Colonic mucosa (tissue), 4 donors: ENCODE data around the gene ERBB4. TPM values are rescaled to one million over a fixed set of nuclear protein-coding genes. Genes with fewer than 3 reads are reported as not detected.

Experiments used
- DNase-seq: peaks from one replicate; pipeline ENCODE4 v3.0.0-alpha.2; 2020
- H3K27ac ChIP-seq: fragments of 200-600 bp; one replicate; pipeline ENCODE4 v1.8.0; 2021
- H3K27me3 ChIP-seq: fragments of 200-600 bp; one replicate; pipeline ENCODE4 v1.8.0; 2021
- H3K36me3 ChIP-seq: fragments of 200-600 bp; one replicate; pipeline ENCODE4 v1.8.0; 2021
- H3K4me1 ChIP-seq: fragments of 200-600 bp; one replicate; pipeline ENCODE4 v1.8.0; 2021; ENCODE audit warnings: mild to moderate bottlenecking
- H3K4me3 ChIP-seq: fragments of 200-600 bp; one replicate; pipeline ENCODE4 v1.8.0; 2021
- H3K9ac ChIP-seq, 2 donors: one replicate each; pipeline ENCODE4 v1.7.0; 2013; ENCODE audit warnings: control low read depth in 2 of 2, low read depth in 2 of 2, low read length in 2 of 2
- H3K9me3 ChIP-seq: fragments of 200-600 bp; one replicate; pipeline ENCODE4 v1.8.0; 2021
- CTCF ChIP-seq: fragments of 200-600 bp; IDR thresholded peaks from one replicate; pipeline ENCODE4 v1.8.0; 2022; ENCODE audit warnings: antibody characterized with exemption, mild to moderate bottlenecking
- intact Hi-C: fragments of 100-400 bp; cut with DNase I; formaldehyde crosslinking; loops from one replicate; pipeline ENCODE4 v1.14.1; 2022
- total RNA-seq, 2 donors: library from RNA; stranded (reverse); fragmentation: NEBNext Ultra II Directional in 1 of 2; extraction: Animal tissue kit (Norgen Biotek cat#: 25700) in 1 of 2; gene quantifications; one replicate each; pipeline ENCODE4 v1.2.1, GENCODE V29; 2021
- donor health status: healthy.
- donor health status: DM: no; HTN: no; CAD: no.
- donor health status: DM: no; HTN: no; CAD: no.

ERBB4 gene
- total RNA-seq, 2 donors from 2014 or later: 0.05 to 0.07 TPM

GRCh38 chr2:212158081-212158480, 380.5 kb downstream of the ERBB4 start:
- H3K27ac ChIP-seq: no peak overlapping the region
- H3K36me3 ChIP-seq: no peaks in the 10 kb centered on the region
- intact Hi-C loops: no loop called here
- no peaks in the 10 kb centered on the region for H3K9me3 ChIP-seq
- H3K27me3 ChIP-seq: no peaks in the 10 kb centered on the region
- H3K9ac ChIP-seq: no peak overlapping the region
- TF ChIP-seq CTCF: no peak
- H3K4me1 ChIP-seq: no peaks in the 10 kb centered on the region
- DNase-seq: no peak
- H3K4me3 ChIP-seq: no peak overlapping the region

DNA sequence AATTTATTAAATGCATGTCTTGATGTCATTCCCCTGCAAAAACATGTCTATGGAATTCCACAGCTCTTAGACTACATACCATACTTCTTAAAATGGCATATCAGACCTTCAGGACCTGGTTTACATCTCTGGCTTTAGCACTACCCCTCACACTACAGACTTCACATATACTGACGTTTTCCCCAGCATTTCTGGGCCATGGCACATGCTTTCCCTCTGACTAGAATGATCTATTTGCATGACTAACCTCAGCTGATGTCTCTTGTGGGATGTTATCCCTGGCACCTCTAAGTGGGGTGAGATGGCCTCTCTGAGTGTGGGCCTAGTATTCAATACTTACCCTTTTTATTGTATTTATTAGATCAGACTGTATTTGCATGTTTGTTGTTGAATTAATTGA, 381.6 kb downstream of the ERBB4 start:
- TF ChIP-seq CTCF: no peak
- Histone ChIP-seq H3K4me1 (no peaks in the 10 kb centered on the region), H3K27me3 (no peaks in the 10 kb centered on the region), H3K4me3 (no peak overlapping the region), H3K36me3 (no peaks in the 10 kb centered on the region), H3K27ac (no peak overlapping the region), H3K9ac (no peak overlapping the region), H3K9me3 (no peaks in the 10 kb centered on the region)
- DNase-seq: no peak
- intact Hi-C loops: no loop called here

DNA sequence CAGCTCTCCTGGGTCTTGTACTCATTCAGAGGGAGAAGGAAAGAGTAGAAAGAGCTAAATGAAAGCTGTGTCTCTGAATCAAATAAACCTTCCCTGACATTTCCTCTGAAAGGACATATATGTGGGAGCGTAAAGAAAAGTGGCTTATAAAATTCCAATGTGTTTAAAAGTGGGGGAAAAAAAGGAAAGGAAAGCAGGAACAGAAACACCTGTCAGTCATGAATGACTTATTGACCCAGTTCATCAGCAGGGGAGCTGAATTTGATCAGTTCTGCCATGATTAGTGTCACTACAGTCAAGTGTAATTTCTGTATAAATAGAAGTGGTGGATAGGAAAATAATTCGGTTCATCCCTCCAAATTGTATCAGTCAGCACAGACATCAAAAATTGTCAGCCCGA, 382.5 kb downstream of the ERBB4 start:
- no peak for TF ChIP-seq CTCF
- H3K36me3 ChIP-seq: no peaks in the 10 kb centered on the region
- no peaks in the 10 kb centered on the region for H3K4me1 ChIP-seq

GRCh38 chr2:212154477-212154878, 384.1 kb downstream of the ERBB4 start:
- H3K9me3 ChIP-seq: no peaks in the 10 kb centered on the region
- intact Hi-C loops: no loop called here
- TF ChIP-seq CTCF: no peak

More for the DNA sequence above, 382.5 kb downstream of the ERBB4 start:
- no peak overlapping the region for H3K27ac ChIP-seq
- H3K9ac ChIP-seq: no peak overlapping the region
- no peaks in the 10 kb centered on the region for H3K9me3 ChIP-seq
- H3K4me3 ChIP-seq: no peak overlapping the region
- intact Hi-C loops: no loop called here
- no peaks in the 10 kb centered on the region for H3K27me3 ChIP-seq
- DNase-seq: no peak

GRCh38 chr2:212153923-212154322, 384.7 kb downstream of the ERBB4 start:
- H3K27ac ChIP-seq: no peak overlapping the region
- no peaks in the 10 kb centered on the region for H3K4me1 ChIP-seq
- H3K36me3 ChIP-seq: no peaks in the 10 kb centered on the region
- H3K27me3 ChIP-seq: no peaks in the 10 kb centered on the region
- DNase-seq: no peak
- no peaks in the 10 kb centered on the region for H3K9me3 ChIP-seq
- intact Hi-C loops: no loop called here
- no peak overlapping the region for H3K9ac ChIP-seq
- no peak for TF ChIP-seq CTCF
- no peak overlapping the region for H3K4me3 ChIP-seq

More at GRCh38 chr2:212154477-212154878, 384.1 kb downstream of the ERBB4 start:
- H3K27ac ChIP-seq: no peak overlapping the region
- no peaks in the 10 kb centered on the region for H3K27me3 ChIP-seq
- H3K4me1 ChIP-seq: no peaks in the 10 kb centered on the region
- no peak overlapping the region for H3K9ac ChIP-seq
- no peak overlapping the region for H3K4me3 ChIP-seq
- no peak for DNase-seq
- H3K36me3 ChIP-seq: no peaks in the 10 kb centered on the region
